OCI-LY3 (cell line): ENCODE results near the gene SLC28A2.

Experiments
- EZH2phosphoT487 ChIP-seq: fragments of 200-600 bp; shearing (Covaris generic); IDR thresholded peaks from 2 replicates; pipeline ENCODE4 v1.6.1; 2018; ENCODE audit warnings: antibody characterized with exemption, mixed run types, low read depth
- TF ChIP-seq, protein P1 (sequence below): fragments of 200-600, 300-600 bp; sonication (generic); IDR thresholded peaks from 2 replicates; pipeline ENCODE4 v1.5.1; 2014; ENCODE audit warnings: antibody characterized with exemption, low read length, low read depth

DNA sequence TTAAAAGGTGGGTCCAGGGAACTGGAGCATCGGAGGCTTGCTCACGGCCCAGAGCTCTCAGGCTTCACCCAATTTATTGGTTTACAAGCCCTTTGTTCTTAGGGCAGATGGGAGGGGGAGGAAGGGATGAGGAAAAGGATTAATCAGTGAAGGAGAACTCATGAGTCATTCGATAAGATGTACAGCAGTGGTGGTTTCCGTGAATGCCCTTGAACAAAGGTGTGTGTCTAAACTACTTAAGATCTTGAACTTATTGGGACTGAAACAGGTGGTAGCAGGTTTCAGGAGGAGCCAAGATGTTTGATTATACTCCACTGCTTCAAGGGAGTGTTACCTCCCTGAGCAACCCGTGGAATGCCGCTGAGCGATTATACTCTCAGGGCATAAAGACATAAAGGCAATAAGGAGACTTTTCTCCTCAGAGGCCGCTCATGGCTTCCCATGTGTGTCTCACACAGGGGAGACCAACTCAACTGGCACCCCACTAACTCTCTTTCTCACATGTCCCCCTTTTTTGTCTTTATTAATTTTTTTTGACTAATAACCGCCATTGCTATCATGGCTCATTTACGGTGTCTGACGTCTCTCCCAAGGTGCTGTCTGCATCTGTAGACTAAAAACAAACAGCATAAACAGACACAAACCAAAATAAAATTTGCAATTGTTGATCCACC, 17.3 kb upstream of the SLC28A2 start:
- TF ChIP-seq, protein P1, sequence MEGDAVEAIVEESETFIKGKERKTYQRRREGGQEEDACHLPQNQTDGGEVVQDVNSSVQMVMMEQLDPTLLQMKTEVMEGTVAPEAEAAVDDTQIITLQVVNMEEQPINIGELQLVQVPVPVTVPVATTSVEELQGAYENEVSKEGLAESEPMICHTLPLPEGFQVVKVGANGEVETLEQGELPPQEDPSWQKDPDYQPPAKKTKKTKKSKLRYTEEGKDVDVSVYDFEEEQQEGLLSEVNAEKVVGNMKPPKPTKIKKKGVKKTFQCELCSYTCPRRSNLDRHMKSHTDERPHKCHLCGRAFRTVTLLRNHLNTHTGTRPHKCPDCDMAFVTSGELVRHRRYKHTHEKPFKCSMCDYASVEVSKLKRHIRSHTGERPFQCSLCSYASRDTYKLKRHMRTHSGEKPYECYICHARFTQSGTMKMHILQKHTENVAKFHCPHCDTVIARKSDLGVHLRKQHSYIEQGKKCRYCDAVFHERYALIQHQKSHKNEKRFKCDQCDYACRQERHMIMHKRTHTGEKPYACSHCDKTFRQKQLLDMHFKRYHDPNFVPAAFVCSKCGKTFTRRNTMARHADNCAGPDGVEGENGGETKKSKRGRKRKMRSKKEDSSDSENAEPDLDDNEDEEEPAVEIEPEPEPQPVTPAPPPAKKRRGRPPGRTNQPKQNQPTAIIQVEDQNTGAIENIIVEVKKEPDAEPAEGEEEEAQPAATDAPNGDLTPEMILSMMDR = no peak
- no peak for TF ChIP-seq EZH2phosphoT487
